GDM1 (cell line): Measurements from ENCODE around the gene SUSD6.

Experiments used
- DNase-seq: peaks from one replicate; lab custom pipeline; 2025; lab: John Stamatoyannopoulos, UW

The SUSD6 gene, protein sequence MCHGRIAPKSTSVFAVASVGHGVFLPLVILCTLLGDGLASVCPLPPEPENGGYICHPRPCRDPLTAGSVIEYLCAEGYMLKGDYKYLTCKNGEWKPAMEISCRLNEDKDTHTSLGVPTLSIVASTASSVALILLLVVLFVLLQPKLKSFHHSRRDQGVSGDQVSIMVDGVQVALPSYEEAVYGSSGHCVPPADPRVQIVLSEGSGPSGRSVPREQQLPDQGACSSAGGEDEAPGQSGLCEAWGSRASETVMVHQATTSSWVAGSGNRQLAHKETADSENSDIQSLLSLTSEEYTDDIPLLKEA

GRCh38 chr14:69611172-69612013 is at the start of gene SUSD6:
SUSD6 (plus strand) TSS chr14:69611596; CDS start chr14:69658593, 46,997 bp downstream.
- peak; percentile 89 for DNase-seq

DNA sequence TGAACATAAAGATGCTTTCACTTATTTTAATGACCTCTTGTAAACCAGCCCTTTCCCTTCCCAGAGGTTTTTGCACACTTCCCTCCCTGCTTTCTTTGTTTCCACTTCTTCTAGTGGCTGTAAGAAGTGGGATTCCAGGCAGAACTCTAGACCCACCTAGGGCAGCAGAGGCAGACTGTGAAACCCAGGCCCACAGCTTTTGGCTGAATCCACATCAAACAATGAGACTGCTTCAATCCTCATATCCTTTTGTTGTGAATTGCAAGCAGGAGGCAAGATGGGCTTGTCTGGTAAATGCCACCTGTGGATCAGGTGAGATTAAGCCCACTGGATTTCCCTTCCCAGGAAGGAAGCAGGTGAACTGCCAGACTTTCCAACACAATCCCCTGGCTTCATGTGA is 49.5 kb upstream of the SUSD6 start:
- no peak for DNase-seq

- DNase-seq: no peak
Observed at GRCh38 chr14:69567563-69567962, 43.8 kb upstream of the SUSD6 start.

DNA sequence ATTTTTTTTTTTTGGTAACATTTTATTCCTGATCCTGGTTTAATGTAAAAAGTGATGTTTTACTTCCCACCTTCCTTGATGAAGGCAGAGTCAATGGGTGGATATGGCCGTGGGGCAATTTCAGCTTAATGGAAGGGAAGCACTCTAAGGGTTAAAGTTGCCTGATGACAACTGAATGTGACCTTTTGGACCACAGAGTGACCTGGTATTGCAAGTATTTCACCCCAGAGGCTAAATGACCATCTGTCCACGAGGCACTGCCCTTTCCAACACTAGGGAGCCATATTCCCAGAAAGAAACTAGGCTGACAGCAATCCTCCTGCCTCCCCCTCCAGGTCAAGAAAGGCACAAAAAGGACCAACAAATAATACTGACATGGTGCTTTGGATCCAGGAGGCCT is 41.5 kb upstream of the SUSD6 start:
- no peak for DNase-seq

DNA sequence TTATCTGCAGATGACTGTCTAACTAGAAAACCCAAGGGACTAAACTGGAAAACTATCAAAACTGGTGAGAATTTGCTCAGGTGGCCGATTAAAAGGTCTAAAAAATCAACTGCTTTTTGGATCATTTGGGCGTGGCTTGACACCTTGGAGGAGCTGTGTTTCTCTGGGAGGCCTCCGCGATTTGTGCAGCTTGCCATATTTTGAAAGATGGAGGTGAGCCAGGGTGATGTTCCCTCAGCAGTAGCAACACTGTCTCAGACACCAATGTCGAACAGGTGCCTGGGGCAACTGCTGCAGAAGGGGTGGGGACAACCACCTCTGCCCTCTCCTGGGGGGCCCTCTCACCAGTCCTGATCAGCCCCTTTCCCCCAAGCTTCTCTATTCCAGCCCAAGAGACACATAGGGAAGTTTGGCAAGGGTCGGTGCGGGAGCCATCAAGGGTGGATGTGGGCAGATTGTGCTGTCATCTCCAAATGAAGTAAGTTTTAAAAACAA is 40.5 kb upstream of the SUSD6 start:
- DNase-seq: no peak

- DNase-seq: no peak
Observed at GRCh38 chr14:69571449-69572029, 39.9 kb upstream of the SUSD6 start.

DNA sequence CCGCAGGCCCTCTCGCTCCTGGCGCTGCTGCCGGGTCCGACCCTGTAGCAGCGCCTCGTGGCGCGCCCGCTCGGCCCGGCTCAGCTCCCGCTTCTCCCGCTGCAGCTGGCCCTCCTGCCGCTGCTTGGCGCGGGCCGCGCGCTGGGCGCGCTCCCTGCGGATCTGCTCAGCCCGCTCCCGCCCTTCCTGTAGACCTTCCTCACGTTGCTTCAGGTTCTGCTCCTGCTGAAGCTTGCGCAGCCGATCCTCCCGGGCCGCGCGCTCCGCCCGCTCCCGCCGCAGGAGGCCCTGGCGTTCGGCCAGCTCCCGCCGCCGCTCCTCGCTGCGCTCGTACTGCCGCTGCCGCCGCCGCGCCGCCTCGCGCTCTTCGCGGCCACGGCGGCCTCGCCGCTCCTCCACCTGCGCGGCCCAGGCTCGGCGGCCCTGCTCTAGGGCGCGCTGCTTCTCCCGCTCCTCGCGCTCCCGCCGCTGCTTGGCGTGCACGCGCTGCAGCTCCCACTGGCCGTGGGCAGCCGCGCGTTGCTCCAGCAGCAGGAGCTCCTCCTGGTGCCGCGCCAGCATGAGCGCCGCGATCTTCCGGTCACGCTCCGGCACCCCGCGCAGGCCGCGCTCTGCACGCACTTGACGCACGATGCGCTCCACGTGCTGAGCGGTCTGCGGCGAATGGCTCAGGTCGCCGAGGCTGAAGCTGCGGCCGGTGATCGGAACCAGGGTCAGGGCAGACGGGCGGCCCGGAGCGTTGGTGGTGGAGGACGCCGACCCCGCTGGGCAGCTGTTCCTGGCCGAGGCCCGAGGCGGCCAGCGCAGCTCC is 39.2 kb upstream of the SUSD6 start:
- no peak for DNase-seq

DNA sequence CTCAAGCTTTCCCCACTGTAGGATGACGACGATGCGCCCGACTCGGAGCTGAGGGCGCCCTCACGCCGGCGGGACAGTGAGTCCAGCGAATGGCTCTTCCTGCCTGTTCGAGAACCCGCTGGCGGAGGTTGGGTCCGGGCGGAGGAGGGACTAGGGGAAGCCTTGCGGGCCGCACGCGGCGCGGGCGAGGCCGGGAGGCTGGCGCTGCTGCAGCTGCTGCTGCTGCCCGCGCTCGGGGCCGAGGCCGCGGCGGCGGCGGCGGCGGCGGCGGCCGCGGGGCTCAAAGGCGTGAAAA is 38.6 kb upstream of the SUSD6 start:
- no peak for DNase-seq

DNA sequence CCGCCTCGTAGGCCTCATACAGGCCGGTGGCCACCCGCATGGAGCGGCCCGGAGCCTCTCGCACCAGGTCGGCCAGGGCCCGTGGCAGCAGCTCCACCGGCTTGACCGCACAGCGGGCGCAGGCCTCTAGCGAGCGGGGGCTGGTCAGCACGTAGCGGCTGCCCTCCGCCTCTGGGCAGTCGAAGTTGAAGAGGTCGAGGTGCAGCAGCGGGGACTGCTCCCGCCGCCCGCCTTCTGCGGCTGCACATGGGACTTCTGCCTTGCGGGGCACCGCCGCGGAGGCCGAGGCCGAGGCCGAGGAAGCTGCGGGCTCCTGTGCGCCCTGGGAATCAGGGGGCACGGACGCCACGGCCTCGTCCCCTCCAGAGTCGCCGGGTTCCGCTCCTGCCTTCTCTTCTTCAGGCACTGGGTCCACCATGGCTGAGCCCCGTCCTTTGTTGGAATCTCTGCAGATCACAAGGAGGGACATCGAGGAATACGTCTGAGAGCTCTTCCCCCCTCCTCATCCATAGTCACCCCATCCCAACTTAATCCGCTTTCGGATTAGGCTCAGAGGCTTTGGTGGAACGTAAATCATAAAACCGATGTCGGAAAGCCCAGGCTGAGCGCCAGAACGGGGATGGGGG is 38.1 kb upstream of the SUSD6 start:
- no peak for DNase-seq

DNA sequence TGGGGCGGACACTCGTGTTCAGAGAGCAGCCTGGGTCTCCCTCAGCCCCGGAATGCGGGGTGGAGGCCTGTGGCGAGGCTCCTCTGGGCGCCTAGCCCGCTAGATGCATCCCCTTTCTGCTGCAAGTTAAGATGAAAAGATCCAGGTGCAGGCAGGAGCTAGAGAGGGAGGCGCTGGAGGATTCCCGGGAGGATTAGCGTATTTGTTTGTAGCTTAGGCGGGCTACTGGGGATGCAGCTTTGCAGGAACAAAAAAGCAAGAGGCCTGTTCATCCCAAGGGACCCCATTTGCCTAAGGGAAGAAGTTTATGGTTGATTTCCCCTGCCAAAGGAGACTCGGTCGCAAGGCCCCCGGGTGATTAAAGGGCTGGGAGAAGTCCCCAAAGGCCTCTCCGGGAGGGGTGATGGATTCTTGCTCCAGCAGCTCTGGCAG is 37.5 kb upstream of the SUSD6 start:
- no peak for DNase-seq

- no peak for DNase-seq
Observed at GRCh38 chr14:69574263-69574953, 37.0 kb upstream of the SUSD6 start, which contains the start of gene CCDC177. CCDC177 (minus strand) TSS chr14:69574871; CDS start chr14:69573622, 1,249 bp downstream.

- DNase-seq: no peak
Observed at GRCh38 chr14:69574954-69575295, 36.5 kb upstream of the SUSD6 start.

DNA sequence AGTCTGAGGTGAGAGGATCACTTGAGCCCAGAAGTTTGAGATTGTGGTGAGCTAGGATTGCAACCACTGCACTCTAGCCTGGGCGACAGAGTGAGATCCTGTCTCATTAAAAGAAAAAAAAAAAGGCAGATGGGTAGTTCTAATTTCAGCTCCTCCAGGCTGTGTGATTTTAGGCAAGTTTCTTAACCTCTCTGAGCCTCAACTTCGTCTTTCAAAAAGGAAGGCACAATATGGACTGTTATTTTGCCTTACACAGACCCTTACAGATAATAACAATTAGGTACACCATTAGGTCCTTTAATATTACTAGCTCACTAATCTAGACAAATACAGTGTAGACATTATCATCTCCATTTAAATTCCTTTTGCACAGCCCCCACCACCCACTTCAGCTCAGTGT is 31.9 kb upstream of the SUSD6 start:
- DNase-seq: no peak

DNA sequence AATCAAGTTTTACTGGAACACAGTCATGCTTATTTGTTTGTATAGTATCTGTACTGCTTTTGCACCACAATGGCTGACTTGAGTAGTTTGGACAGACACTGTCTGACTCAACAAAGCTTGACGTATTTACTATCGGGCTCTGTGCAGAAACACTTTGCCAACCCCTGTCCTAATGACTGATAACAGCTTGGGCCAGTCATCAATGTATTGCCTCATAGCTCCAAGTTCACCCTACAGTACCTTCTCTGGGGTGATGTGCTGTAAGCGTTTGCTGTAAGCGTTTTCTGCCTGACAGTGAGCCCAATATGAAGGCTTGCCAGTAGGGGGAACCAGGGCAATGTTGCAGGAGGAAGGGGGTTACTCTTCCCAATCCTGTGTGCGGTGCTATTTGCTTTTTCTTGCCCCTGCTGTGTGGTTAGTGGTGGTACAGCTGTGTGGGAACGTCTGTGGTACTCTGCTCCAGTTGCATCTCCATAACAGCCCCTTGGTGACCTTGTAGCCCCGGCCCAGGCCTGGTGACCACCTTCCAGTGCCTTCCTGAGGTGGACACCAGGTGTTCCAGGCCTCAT is 31.3 kb upstream of the SUSD6 start:
- DNase-seq: no peak

GRCh38 chr14:69581316-69581935 is 30.0 kb upstream of the SUSD6 start:
- no peak for DNase-seq

DNA sequence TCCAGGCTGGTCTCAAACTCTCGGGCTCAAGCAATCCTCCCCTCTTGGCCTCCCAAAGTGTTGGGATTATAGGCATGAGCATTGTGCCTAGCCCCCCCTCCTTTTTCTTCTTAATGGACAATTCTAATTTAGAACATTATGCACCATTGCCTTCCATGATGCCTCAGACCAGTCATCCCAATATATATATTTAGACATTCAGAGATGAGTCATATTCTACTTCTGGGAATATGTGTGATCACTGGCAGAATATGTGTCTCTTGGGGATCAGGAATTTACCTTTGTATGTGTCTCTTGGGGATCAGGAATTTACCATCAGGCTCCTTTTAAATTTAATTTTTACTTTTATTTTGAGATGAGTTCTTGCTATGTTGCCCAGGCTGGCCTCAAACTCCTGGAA is 29.2 kb upstream of the SUSD6 start:
- no peak for DNase-seq

DNA sequence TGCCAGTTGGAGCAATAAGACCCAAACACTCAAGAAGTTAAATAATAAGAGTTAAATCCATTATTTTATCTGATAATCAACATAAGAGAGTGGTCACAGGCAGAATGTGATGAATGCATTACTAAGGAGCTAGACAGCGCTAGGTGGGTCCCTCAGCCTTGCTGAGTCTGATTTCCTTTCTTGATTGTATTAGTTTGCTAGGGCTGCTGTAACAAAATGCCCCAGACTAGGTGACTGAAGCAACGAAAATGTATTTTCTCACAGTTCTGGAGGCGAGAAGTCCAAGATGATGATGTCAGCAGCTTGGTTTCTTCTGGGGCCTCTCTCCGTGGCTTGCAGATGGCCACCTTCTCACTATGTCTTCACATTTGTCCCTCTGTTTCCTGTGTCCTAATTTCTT is 28.6 kb upstream of the SUSD6 start:
- no peak for DNase-seq

- DNase-seq: no peak
Observed at GRCh38 chr14:69584389-69584788, 27.0 kb upstream of the SUSD6 start.

DNA sequence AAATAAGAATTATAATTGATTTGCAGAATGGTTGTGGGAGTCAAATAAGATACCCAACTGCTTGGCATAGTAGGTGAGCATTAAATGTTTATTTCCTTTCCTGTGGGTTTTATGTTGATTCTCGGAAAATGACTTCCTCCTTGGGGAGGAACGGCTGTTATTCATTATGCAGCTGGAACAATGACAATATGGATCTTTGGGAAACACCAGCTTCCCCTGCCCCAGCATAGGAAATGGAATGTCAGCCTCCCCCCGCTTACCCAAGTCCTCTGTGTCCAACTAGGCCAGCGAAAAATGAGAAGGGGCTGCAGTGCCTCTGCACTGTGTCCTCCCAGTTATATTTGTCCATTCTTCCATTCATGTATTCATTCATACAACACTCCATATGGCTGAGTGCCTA is 25.0 kb upstream of the SUSD6 start:
- no peak for DNase-seq

GRCh38 chr14:69587389-69587788 is 24.0 kb upstream of the SUSD6 start:
- no peak for DNase-seq
